ENCODE results near the gene SOX18. TPM values are rescaled to one million over a fixed set of nuclear protein-coding genes. Genes with fewer than 3 reads are reported as not detected.

Gene SOX18
- total RNA-seq, 1 experiment from 2014 or later, result 0.30 TPM

DNA sequence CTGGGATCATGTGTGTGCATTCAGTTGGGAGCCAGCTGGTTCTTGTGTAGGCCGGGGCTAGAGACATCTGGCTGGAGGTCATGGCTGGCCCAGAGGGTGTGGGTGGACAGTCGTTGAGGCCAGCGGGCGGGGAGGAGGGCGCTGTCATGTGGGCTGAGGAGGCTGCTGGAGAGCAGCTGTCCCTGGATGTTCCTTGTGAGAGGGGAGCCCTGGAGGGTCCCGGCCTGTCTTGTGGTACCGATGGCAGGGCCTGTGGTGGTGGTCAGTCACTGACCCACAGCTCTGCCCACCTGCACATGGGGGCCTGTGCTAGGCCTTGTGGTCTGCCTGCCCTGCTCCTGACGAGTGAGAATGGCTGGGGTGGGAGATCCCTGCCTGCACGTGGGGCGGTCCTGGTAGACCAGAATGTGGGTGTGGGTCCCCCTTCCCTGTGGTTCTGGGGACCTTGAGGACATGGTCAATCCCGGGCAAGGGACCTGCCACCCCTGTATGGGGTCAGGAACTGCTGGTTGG, 15.4 kb downstream of the SOX18 start:
- no TSS peak for BruUV-seq (replicated peaks)
- no peak for TF ChIP-seq CTCF (conservative IDR thresholded peaks at IDR 0.05; ENCODE audit: low read depth, low read length)
- TF ChIP-seq EZH2 (IDR thresholded peaks at IDR 0.05; ENCODE audit: borderline replicate concordance, low read depth, low read length, poor library complexity, severe bottlenecking), result no peak

GRCh38 chr20:64032706-64033624, 16.5 kb downstream of the SOX18 start:
- peaks cover 8% of the 10 kb centered on the region for H3K36me3 ChIP-seq (ENCODE audit: insufficient read depth, low read length, poor library complexity, severe bottlenecking)
- no peak for TF ChIP-seq CTCF (conservative IDR thresholded peaks at IDR 0.05; ENCODE audit: low read depth, low read length)
- TF ChIP-seq EZH2 (IDR thresholded peaks at IDR 0.05; ENCODE audit: borderline replicate concordance, low read depth, low read length, poor library complexity, severe bottlenecking), result no peak
- DNase-seq (ENCODE audit: low spot score), result no peak
- H3K27me3 ChIP-seq (replicated peaks; ENCODE audit: insufficient read depth, low read depth, low read length, poor library complexity), result peaks cover 6% of the 10 kb centered on the region
- BruUV-seq (replicated peaks), result no TSS peak
- H3K27ac ChIP-seq (ENCODE audit: low read depth, low read length, poor library complexity, severe bottlenecking), result no peak overlapping the region
- H3K4me3 ChIP-seq (ENCODE audit: low read depth, low read length, poor library complexity, severe bottlenecking), result no peak overlapping the region
- intact Hi-C loops (cut with micrococcal nuclease; ENCODE audit: unreplicated experiment), result no loop called here
- CTCF ChIA-PET, result no interaction called here
- POLR2A ChIA-PET (ENCODE audit: low non-redundant PET), result no interaction called here
- no peaks in the 10 kb centered on the region for H3K9me3 ChIP-seq (ENCODE audit: low read depth, low read length, poor library complexity, severe bottlenecking)
- no peaks in the 10 kb centered on the region for H3K4me1 ChIP-seq (ENCODE audit: insufficient read depth, low read length, poor library complexity, severe bottlenecking)

More for the DNA sequence above, 15.4 kb downstream of the SOX18 start:
- intact Hi-C loops (cut with micrococcal nuclease; ENCODE audit: unreplicated experiment), result no loop called here
- peaks cover 8% of the 10 kb centered on the region for H3K36me3 ChIP-seq (ENCODE audit: insufficient read depth, low read length, poor library complexity, severe bottlenecking)
- no peak overlapping the region for H3K27ac ChIP-seq (ENCODE audit: low read depth, low read length, poor library complexity, severe bottlenecking)
- H3K27me3 ChIP-seq (replicated peaks; ENCODE audit: insufficient read depth, low read depth, low read length, poor library complexity), result peaks cover 16% of the 10 kb centered on the region
- CTCF ChIA-PET, result interaction anchor here (0.7 kb wide), 1 partner anchor 53 kb away, joined by 6 read pairs; no protein-coding TSS in a partner anchor
- H3K4me1 ChIP-seq (ENCODE audit: insufficient read depth, low read length, poor library complexity, severe bottlenecking), result peaks cover 8% of the 10 kb centered on the region
- no peak overlapping the region for H3K4me3 ChIP-seq (ENCODE audit: low read depth, low read length, poor library complexity, severe bottlenecking)
- no peak for DNase-seq (ENCODE audit: low spot score)
- POLR2A ChIA-PET (ENCODE audit: low non-redundant PET), result no interaction called here
- H3K9me3 ChIP-seq (ENCODE audit: low read depth, low read length, poor library complexity, severe bottlenecking), result no peaks in the 10 kb centered on the region

- Histone ChIP-seq H3K9me3 (ENCODE audit: low read depth, low read length, poor library complexity, severe bottlenecking) (no peaks in the 10 kb centered on the region), H3K4me3 (ENCODE audit: low read depth, low read length, poor library complexity, severe bottlenecking) (no peak overlapping the region), H3K4me1 (ENCODE audit: insufficient read depth, low read length, poor library complexity, severe bottlenecking) (no peaks in the 10 kb centered on the region), H3K36me3 (ENCODE audit: insufficient read depth, low read length, poor library complexity, severe bottlenecking) (peaks cover 14% of the 10 kb centered on the region), H3K27ac (ENCODE audit: low read depth, low read length, poor library complexity, severe bottlenecking) (no peak overlapping the region), H3K27me3 (replicated peaks; ENCODE audit: insufficient read depth, low read depth, low read length, poor library complexity) (no peaks in the 10 kb centered on the region)
- no peak for DNase-seq (ENCODE audit: low spot score)
- TF ChIP-seq EZH2 (IDR thresholded peaks at IDR 0.05; ENCODE audit: borderline replicate concordance, low read depth, low read length, poor library complexity, severe bottlenecking), result no peak
- TF ChIP-seq CTCF (conservative IDR thresholded peaks at IDR 0.05; ENCODE audit: low read depth, low read length), result no peak
- CTCF ChIA-PET, result no interaction called here
- POLR2A ChIA-PET (ENCODE audit: low non-redundant PET), result no interaction called here
- intact Hi-C loops (cut with micrococcal nuclease; ENCODE audit: unreplicated experiment), result no loop called here
- BruUV-seq (replicated peaks), result no TSS peak
Observed at GRCh38 chr20:64031822-64032314, 17.6 kb downstream of the SOX18 start.
